ENCODE results near the gene XIRP2. TPM values are rescaled to one million over a fixed set of nuclear protein-coding genes. Genes with fewer than 3 reads are reported as not detected.

XIRP2 gene
- total RNA-seq, 4 donors from 2014 or later, result 266 to 3,644 (median 977) TPM

GRCh38 chr2:167140767-167141166 lies 252.5 kb downstream of the XIRP2 start:
- peak; percentile 96 to 98 for ATAC-seq
- H3K4me3 ChIP-seq, result peak overlapping the region in 1 of 4 donors; percentile 7
- H3K36me3 ChIP-seq, result no peaks in the 10 kb centered on the region

GRCh38 chr2:167142554-167142953 lies 254.3 kb downstream of the XIRP2 start:
- DNase-seq (peak in 1 of 2 donors; percentile 27), ATAC-seq (peak; percentile 51 to 70)
- H3K4me1 ChIP-seq, result peaks cover 27 to 29% of the 10 kb centered on the region in 2 donors
- in situ Hi-C loops (cut with MboI; ENCODE audit: low sequenced_read_pairs in 4 of 4) (loop anchor here in 1 of 4 donors (5.0 kb wide), 1 partner anchor 45 kb away; no protein-coding TSS in a partner anchor), intact Hi-C loops (cut with DNase I; ENCODE audit: low total_unique reads) (loop anchor here (1.0 kb wide), 1 partner anchor 45 kb away; no protein-coding TSS in a partner anchor)
- H3K36me3 ChIP-seq, result no peaks in the 10 kb centered on the region
- TF ChIP-seq CTCF (IDR thresholded peaks at IDR 0.05 in 4 of 5, conservative IDR thresholded peaks at IDR 0.05 in 1 of 5) (no peak), POLR2A (IDR thresholded peaks at IDR 0.05) (no peak)
- no peak overlapping the region for H3K4me3 ChIP-seq
- H3K27ac ChIP-seq, result peak overlapping the region; percentile 63 to 83 (median 76)
- H3K27me3 ChIP-seq, result no peaks in the 10 kb centered on the region
- H3K9me3 ChIP-seq, result no peaks in the 10 kb centered on the region

More at GRCh38 chr2:167140767-167141166, 252.5 kb downstream of the XIRP2 start:
- peak overlapping the region; percentile 75 to 83 (median 78) for H3K27ac ChIP-seq
- no peak for TF ChIP-seq CTCF (IDR thresholded peaks at IDR 0.05 in 4 of 5, conservative IDR thresholded peaks at IDR 0.05 in 1 of 5)
- TF ChIP-seq POLR2A (IDR thresholded peaks at IDR 0.05), result no peak
- intact Hi-C loops (cut with DNase I; ENCODE audit: low total_unique reads), result no loop called here
- DNase-seq, result peak; percentile 53 to 65
- no peaks in the 10 kb centered on the region for H3K9me3 ChIP-seq
- in situ Hi-C loops (cut with MboI; ENCODE audit: low sequenced_read_pairs in 4 of 4), result loop anchor here in 1 of 4 donors (5.0 kb wide), 1 partner anchor 47 kb away; no protein-coding TSS in a partner anchor
- peaks cover 27 to 29% of the 10 kb centered on the region in 2 donors for H3K4me1 ChIP-seq
- H3K27me3 ChIP-seq, result no peaks in the 10 kb centered on the region

GRCh38 chr2:167144179-167144898 lies 256.1 kb downstream of the XIRP2 start:
- no peak for DNase-seq
- Histone ChIP-seq H3K36me3 (no peaks in the 10 kb centered on the region), H3K9me3 (no peaks in the 10 kb centered on the region), H3K4me1 (peaks cover 27 to 29% of the 10 kb centered on the region in 2 donors), H3K27me3 (no peaks in the 10 kb centered on the region), H3K27ac (peak overlapping the region; percentile 34 to 83 (median 70)), H3K4me3 (no peak overlapping the region)
- ATAC-seq, result peak in 1 of 2 donors; percentile 38
- TF ChIP-seq CTCF (IDR thresholded peaks at IDR 0.05 in 4 of 5, conservative IDR thresholded peaks at IDR 0.05 in 1 of 5), result no peak
- TF ChIP-seq POLR2A (IDR thresholded peaks at IDR 0.05), result no peak
- in situ Hi-C loops (cut with MboI; ENCODE audit: low sequenced_read_pairs in 4 of 4) (loop anchor here in 1 of 4 donors (5.0 kb wide), 1 partner anchor 43 kb away; no protein-coding TSS in a partner anchor), intact Hi-C loops (cut with DNase I; ENCODE audit: low total_unique reads) (no loop called here)

GRCh38 chr2:167147271-167147941 lies 259.1 kb downstream of the XIRP2 start:
- in situ Hi-C loops (cut with MboI; ENCODE audit: low sequenced_read_pairs in 4 of 4) (no loop called here), intact Hi-C loops (cut with DNase I; ENCODE audit: low total_unique reads) (no loop called here)
- H3K9me3 ChIP-seq, result no peaks in the 10 kb centered on the region
- peak overlapping the region in 2 of 4 donors; percentile 9 to 45 for H3K27ac ChIP-seq
- peaks cover 8 to 12% of the 10 kb centered on the region in 2 donors for H3K4me1 ChIP-seq
- no peak overlapping the region for H3K4me3 ChIP-seq
- TF ChIP-seq POLR2A (IDR thresholded peaks at IDR 0.05) (no peak), CTCF (IDR thresholded peaks at IDR 0.05 in 4 of 5, conservative IDR thresholded peaks at IDR 0.05 in 1 of 5) (no peak)
- no peak for ATAC-seq
- no peaks in the 10 kb centered on the region for H3K27me3 ChIP-seq
- DNase-seq, result no peak
- H3K36me3 ChIP-seq, result no peaks in the 10 kb centered on the region
